Daoy (cell line): ENCODE measurements around the gene SMG7. TPM values are rescaled to one million over a fixed set of nuclear protein-coding genes. Genes with fewer than 3 reads are reported as not detected.

ENCODE experiments used
- DNase-seq: peaks from one replicate; pipeline ENCODE4 v3.0.0-alpha.2; 2015; ENCODE audit warnings: low read depth
- total RNA-seq: library from RNA; depleted of rRNA; stranded (reverse); fragments of >200 nt; shearing (Covaris generic); gene quantifications from 2 replicates; pipeline ENCODE4 v1.2.3, GENCODE V29; 2014

The SMG7 gene
- total RNA-seq, 1 experiment from 2014 or later = 24.1 TPM

- no peak for DNase-seq
Measured at GRCh38 chr1:183565261-183565660, 93.0 kb downstream of the SMG7 start.

GRCh38 chr1:183566026-183566425 is 93.7 kb downstream of the SMG7 start:
- DNase-seq = no peak

- peak; percentile 84 for DNase-seq
Measured at GRCh38 chr1:183567584-183567983, 95.3 kb downstream of the SMG7 start.

- DNase-seq = no peak
Measured at GRCh38 chr1:183568176-183569021, 96.1 kb downstream of the SMG7 start.

- DNase-seq = peak; percentile 80
Measured at GRCh38 chr1:183569141-183569540, 96.8 kb downstream of the SMG7 start.

- no peak for DNase-seq
Measured at GRCh38 chr1:183569801-183570200, 97.5 kb downstream of the SMG7 start.

- no peak for DNase-seq
Measured at GRCh38 chr1:183570451-183570850, 98.2 kb downstream of the SMG7 start.

GRCh38 chr1:183571678-183572268 is 99.5 kb downstream of the SMG7 start:
- DNase-seq = no peak

GRCh38 chr1:183572721-183573120 is 100.4 kb downstream of the SMG7 start:
- DNase-seq = no peak

GRCh38 chr1:183575606-183576005 is 103.3 kb downstream of the SMG7 start:
- DNase-seq = no peak

GRCh38 chr1:183576537-183576936 is 104.2 kb downstream of the SMG7 start:
- DNase-seq = no peak

- DNase-seq = no peak
Measured at GRCh38 chr1:183577897-183578465, 105.7 kb downstream of the SMG7 start.

- no peak for DNase-seq
Measured at GRCh38 chr1:183578856-183579255, 106.6 kb downstream of the SMG7 start.

GRCh38 chr1:183580281-183580682 is 108.0 kb downstream of the SMG7 start:
- DNase-seq = peak; percentile 44

- no peak for DNase-seq
Measured at GRCh38 chr1:183582021-183582713, 109.9 kb downstream of the SMG7 start.

- no peak for DNase-seq
Measured at GRCh38 chr1:183583466-183583865, 111.2 kb downstream of the SMG7 start.

GRCh38 chr1:183584147-183584546 is 111.8 kb downstream of the SMG7 start:
- DNase-seq = no peak

GRCh38 chr1:183585038-183585437 is 112.7 kb downstream of the SMG7 start:
- no peak for DNase-seq

- DNase-seq = no peak
Measured at GRCh38 chr1:183586455-183586854, 114.2 kb downstream of the SMG7 start.

- DNase-seq = no peak
Measured at GRCh38 chr1:183586926-183587325, 114.6 kb downstream of the SMG7 start.

- DNase-seq = no peak
Measured at GRCh38 chr1:183588827-183589226, 116.5 kb downstream of the SMG7 start.

- no peak for DNase-seq
Measured at GRCh38 chr1:183589384-183589783, 117.1 kb downstream of the SMG7 start.
